Measurements from ENCODE around the gene SMAD3. TPM values are rescaled to one million over a fixed set of nuclear protein-coding genes. Genes with fewer than 3 reads are reported as not detected.
A peak's percentile ranks its signal among the peaks of the same experiment; 100 is the strongest.

SMAD3 gene
- total RNA-seq, 1 donor from 2014 or later, result 58.8 TPM

GRCh38 chr15:67194171-67195114 lies 129.0 kb downstream of the SMAD3 start:
- intact Hi-C loops (cut with DNase I), result no loop called here
- ATAC-seq, result peak; percentile 4
- DNase-seq (ENCODE audit: low spot score), result no peak

GRCh38 chr15:67195305-67195704 lies 129.9 kb downstream of the SMAD3 start:
- ATAC-seq, result no peak
- intact Hi-C loops (cut with DNase I), result no loop called here
- DNase-seq (ENCODE audit: low spot score), result no peak

- intact Hi-C loops (cut with DNase I), result no loop called here
- ATAC-seq, result no peak
Measured at GRCh38 chr15:67196222-67196621, 130.8 kb downstream of the SMAD3 start.

DNA sequence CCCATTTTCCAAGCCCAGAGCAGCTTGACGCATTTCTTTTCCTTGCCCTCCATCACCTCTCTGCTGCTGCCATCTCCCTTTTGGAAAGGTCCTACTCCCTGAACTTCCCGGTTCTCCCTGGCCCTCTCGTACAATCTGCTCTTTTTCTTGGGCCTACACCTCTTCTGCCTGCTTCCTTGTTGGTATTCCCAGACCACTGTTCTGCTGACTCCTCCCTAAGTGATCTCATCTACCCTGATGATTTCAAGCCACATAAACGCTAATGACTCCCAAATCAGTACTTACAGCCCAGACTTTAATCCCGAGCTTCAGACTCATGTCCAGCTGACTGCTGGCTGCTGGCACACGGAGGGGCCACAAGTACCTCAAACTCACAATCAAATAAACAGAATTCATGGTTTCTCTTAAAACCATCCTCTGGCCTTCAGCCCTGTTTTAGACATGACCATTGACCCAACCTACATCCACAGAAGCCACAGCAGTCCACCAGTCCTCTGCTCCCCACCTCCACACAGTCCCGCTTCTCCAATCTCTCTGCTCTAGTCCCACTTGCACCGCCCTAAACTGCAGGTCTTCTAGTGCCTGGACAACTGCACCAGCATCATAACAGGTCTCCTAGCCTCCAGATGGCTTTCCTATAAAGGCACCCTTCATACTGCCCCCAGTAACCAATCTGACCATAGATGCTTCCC lies 131.4 kb downstream of the SMAD3 start:
- intact Hi-C loops (cut with DNase I), result no loop called here

More at GRCh38 chr15:67196222-67196621, 130.8 kb downstream of the SMAD3 start:
- no peak for DNase-seq (ENCODE audit: low spot score)

DNA sequence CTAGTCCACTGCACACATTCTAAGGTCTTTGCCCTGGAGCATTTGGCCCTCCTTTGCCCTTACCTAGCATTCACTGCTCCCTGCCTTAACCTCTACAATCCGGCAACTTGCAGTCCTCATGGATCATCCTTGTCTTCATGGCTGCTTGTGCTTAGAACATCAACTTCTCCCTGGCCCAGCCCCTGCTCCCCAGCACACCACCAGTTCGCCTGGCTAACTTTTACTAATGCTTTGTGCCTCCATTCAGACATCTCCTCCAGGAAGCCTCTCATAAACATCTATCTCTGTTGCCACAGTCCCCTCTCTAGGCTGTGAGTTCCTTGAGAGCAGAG lies 131.9 kb downstream of the SMAD3 start:
- intact Hi-C loops (cut with DNase I), result no loop called here

More for the DNA sequence above, 131.4 kb downstream of the SMAD3 start:
- DNase-seq (ENCODE audit: low spot score), result no peak
- ATAC-seq, result peak; percentile 85

DNA sequence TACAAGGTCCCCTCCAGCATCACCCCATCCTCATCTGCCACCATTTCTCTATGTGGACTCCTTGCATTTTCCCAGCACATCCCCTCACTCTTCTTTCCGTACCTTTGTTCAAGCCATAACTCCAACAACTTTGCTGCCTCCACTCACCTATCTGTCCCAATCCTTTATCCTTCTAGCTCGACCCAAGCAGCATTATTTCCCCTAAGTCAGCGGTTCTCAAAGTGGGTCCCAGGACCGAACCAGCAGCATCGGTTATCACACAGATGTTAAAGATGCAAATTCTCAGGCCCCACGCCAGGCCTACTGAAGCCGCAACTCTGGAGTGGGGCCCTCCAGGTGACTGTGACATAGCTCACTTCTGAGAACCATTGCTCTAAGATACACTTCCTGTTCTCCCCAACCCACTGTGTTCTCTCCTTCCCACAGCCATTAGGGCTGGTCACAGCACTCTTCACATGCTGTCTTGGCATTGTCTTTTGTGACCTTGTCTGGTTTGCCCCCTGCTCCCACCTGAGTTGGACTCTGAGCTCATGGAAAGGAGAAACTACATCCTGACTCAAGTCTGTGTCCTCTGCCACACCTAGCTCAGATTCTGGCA lies 132.9 kb downstream of the SMAD3 start:
- no peak for ATAC-seq
- DNase-seq (ENCODE audit: low spot score), result no peak
- intact Hi-C loops (cut with DNase I), result no loop called here

More for the DNA sequence above, 131.9 kb downstream of the SMAD3 start:
- no peak for DNase-seq (ENCODE audit: low spot score)
- no peak for ATAC-seq

- ATAC-seq, result no peak
- intact Hi-C loops (cut with DNase I), result no loop called here
- no peak for DNase-seq (ENCODE audit: low spot score)
Measured at GRCh38 chr15:67199391-67199790, 134.0 kb downstream of the SMAD3 start.

DNA sequence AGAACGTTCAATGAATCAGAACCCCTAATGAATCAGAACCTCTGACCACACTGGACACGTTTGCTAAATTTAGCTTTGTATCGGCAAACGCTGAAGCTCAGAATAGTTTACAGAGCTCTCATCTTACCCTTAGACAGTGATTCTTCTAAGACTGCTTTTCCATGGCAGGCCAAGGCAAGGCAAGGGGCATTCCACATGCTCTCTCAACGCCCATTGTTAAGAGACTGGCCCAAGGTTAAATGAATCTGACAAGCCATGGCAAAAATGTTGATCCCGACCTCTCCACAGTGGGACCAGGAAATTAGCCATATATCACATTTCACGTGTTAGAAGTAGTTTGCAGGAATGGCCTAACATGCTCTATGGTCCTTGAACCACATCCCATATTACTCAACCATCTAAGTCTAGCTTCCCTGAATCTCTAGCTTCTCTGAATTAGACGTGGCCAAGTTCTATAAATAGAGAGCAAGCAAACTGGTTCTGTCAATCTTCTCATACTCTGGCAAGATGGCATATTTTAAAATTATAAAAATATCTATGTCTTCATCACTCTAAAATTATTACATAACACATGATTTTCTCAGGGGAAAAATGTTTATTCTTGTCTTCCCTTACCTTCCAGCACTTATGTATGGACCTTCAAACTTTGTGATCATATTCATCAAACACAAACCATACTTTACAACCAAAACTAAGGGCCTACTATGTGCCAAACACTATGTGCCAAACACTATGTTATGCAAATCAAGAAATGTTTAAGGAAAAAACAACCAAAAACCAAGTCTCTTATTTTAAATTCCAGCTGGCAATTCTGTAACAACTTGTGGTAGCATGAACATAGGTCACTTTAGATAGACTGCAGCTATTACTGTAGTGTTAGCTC lies 134.7 kb downstream of the SMAD3 start:
- intact Hi-C loops (cut with DNase I), result no loop called here
- ATAC-seq (peak; percentile 4), DNase-seq (ENCODE audit: low spot score) (no peak)

GRCh38 chr15:67201136-67201535 lies 135.7 kb downstream of the SMAD3 start:
- intact Hi-C loops (cut with DNase I), result no loop called here

DNA sequence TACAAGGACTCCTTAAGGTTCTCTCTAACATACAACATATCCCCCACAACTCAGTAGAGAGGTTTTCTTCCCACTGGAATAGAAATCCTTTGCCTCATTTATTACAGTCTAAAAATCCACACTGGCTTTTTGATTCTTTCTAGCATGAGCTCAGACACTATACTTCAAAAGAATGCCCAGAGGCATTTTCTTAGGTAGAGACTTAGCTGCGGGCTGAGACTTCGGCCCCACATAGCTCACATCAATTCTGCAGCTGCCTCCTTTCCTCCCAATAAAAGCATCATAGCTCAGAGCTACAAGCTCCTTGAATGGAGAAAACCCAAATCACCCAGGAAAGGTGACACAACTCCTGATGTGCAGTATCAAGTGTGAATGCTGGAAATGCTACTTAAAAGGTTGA lies 136.7 kb downstream of the SMAD3 start:
- intact Hi-C loops (cut with DNase I), result no loop called here
- DNase-seq (ENCODE audit: low spot score), result no peak
- ATAC-seq, result no peak

More at GRCh38 chr15:67201136-67201535, 135.7 kb downstream of the SMAD3 start:
- no peak for DNase-seq (ENCODE audit: low spot score)
- no peak for ATAC-seq

GRCh38 chr15:67202991-67203390 lies 137.6 kb downstream of the SMAD3 start:
- intact Hi-C loops (cut with DNase I), result no loop called here
- ATAC-seq (no peak), DNase-seq (ENCODE audit: low spot score) (no peak)

GRCh38 chr15:67207555-67208207 lies 142.3 kb downstream of the SMAD3 start:
- intact Hi-C loops (cut with DNase I), result no loop called here
- DNase-seq (ENCODE audit: low spot score), result no peak
- ATAC-seq, result no peak

GRCh38 chr15:67208396-67208795 lies 143.0 kb downstream of the SMAD3 start:
- intact Hi-C loops (cut with DNase I), result no loop called here
- ATAC-seq (no peak), DNase-seq (ENCODE audit: low spot score) (no peak)

GRCh38 chr15:67210555-67211168 lies 145.3 kb downstream of the SMAD3 start:
- ATAC-seq (no peak), DNase-seq (ENCODE audit: low spot score) (no peak)
- intact Hi-C loops (cut with DNase I), result no loop called here

- no peak for DNase-seq (ENCODE audit: low spot score)
- intact Hi-C loops (cut with DNase I), result no loop called here
- ATAC-seq, result no peak
Measured at GRCh38 chr15:67212684-67213367, 147.4 kb downstream of the SMAD3 start.

DNA sequence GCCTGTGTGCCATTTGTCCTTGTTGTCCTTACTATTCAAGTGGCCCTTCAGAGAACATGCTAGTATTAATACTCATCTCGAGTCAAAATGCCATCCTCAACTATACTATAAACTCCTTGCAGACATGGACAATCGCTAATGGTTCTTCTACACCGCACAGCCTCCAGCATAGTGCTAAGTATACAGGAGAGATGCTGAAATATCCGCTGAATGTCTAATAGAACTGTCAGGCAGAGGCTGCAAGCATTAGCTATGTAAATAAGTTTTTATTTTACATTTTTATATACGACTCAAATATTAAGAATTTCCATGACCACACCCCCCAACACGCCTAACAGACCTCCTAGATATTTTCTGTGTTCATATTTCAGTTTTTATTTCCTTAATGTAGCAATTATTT lies 149.7 kb downstream of the SMAD3 start:
- no peak for ATAC-seq
- intact Hi-C loops (cut with DNase I), result no loop called here
- no peak for DNase-seq (ENCODE audit: low spot score)

DNA sequence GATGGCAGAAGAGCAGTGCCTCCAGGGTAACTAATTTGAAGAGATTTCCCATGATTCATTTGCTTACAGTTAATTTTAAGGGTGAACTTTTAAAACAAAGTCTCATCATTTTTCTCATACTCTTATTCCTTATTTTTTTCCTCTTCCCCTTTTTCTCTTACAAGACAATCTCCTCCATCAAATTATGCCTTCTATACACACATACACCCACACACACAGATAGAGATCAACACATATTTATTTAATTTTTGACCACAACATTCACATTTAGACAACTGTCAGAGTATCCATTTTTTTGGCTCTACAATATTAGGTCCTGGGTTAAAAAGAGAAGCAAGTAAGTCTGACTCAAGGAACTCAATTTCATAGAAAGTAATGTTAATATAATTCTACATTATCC lies 151.5 kb downstream of the SMAD3 start:
- ATAC-seq (no peak), DNase-seq (ENCODE audit: low spot score) (no peak)
- intact Hi-C loops (cut with DNase I), result no loop called here

DNA sequence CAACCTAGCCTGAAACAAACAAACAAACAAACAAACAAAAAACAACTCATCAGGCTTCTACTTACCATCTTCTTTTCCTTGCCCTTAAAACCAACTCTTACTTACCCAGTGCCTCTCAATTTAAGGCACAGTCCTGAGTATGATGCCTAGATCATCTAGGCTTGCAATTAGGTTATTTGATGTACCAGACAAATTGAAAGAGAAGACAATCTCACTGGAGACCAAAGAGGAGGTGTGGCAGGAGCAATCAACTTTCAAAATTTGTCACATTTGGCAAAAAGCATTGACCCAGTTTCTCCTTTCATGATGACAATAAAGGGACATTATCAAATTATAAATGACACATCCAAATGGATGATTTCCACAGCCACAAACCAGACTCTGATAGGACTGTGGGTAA lies 153.0 kb downstream of the SMAD3 start:
- intact Hi-C loops (cut with DNase I), result no loop called here
- ATAC-seq (no peak), DNase-seq (ENCODE audit: low spot score) (no peak)

All from sciatic nerve (tissue), 2 donors.